Pancreas (tissue), 10 donors: ENCODE measurements around the gene SPDYA. TPM values are rescaled to one million over a fixed set of nuclear protein-coding genes. Genes with fewer than 3 reads are reported as not detected.
"Not testable (repeated sequence)": the region's sequence is repeated elsewhere in the genome, so short reads cannot be mapped to it uniquely, and the experiment has no call there.

ENCODE experiments used
- ATAC-seq, 4 donors: fragments of 200-7000 bp; cut with Tn5 transposase; one replicate each; pipeline versions ENCODE4 v1.8.0 to v1.9.1; 2020; ENCODE audit warnings: mild to moderate bottlenecking in 4 of 4, moderate library complexity in 4 of 4
- DNase-seq, 6 donors: peaks; one replicate each; pipeline ENCODE4 v3.0.0-alpha.2; 2020
- FAIRE-seq: peaks from 2 replicates; lab custom pipeline; 2012; peaks lifted over from hg19 to GRCh38; lab: Jason Lieb, UNC
- H3K27ac ChIP-seq, 4 donors: fragments of 200-600 bp; sonication (generic); 1 replicate in 3 of 4; 2 replicates in 1 of 4; pipeline versions ENCODE4 v1.5.0 to v1.8.0; 2020
- H3K27me3 ChIP-seq, 4 donors: fragments of 200-600 bp; one replicate each; pipeline ENCODE4 v1.8.0; 2021
- H3K36me3 ChIP-seq, 3 donors: fragments of 200-600 bp; sonication (generic) in 1 of 3; one replicate each; pipeline versions ENCODE4 v1.5.0 to v1.8.0; 2020 to 2021
- H3K4me1 ChIP-seq, 3 donors: fragments of 200-600 bp; one replicate each; pipeline ENCODE4 v1.8.0; 2021
- H3K4me3 ChIP-seq, 4 donors: fragments of 200-600 bp; sonication (generic) in 2 of 4; one replicate each; pipeline versions ENCODE4 v1.5.0 to v1.8.0; 2020 to 2021
- H3K9me3 ChIP-seq, 4 donors: fragments of 200-600 bp; one replicate each; pipeline ENCODE4 v1.8.0; 2021
- CTCF ChIP-seq, 4 donors: fragments of 200-600 bp; sonication (generic) in 3 of 4; IDR thresholded peaks; one replicate each; pipeline versions ENCODE4 v1.5.0 to v1.8.0; 2021; ENCODE audit warnings: antibody characterized with exemption in 4 of 4
- WGBS, 2 donors: extraction: QIAGEN DNeasy Blood & Tissue Kit; methylation state at CpG; one replicate each; pipeline ENCODE4 v1.1.7; 2013; 5-methylcytosine and 5-hydroxymethylcytosine counted together
- intact Hi-C, 3 donors: fragments of 100-400 bp; cut with DNase I; formaldehyde crosslinking; loops; one replicate each; pipeline versions ENCODE4 v1.11.1 to v1.14.2; 2022
- polyA plus RNA-seq, 2 donors: library from polyadenylated mRNA; stranded (reverse); fragments of 200-250 nt; gene quantifications; one replicate each; pipeline ENCODE4 v1.2.3, GENCODE V29; 2013
- total RNA-seq, 6 donors: library from RNA; stranded (reverse); fragmentation: NEBNext Ultra II Directional in 4 of 6; extraction: Animal tissue kit (Norgen Biotek cat#: 25700) in 4 of 6; gene quantifications; one replicate each; pipeline versions ENCODE4 v1.2.1 to v1.2.4, GENCODE V29; 2021 to 2023
- donor health status: healthy with polysubstance abuse.
- donor health status: DM: no; HTN: no; CAD: no; lungs with moderate emphysema.
- donor health status: DM: no; HTN: no; CAD: no.
- donor health status: control.
- donor health status: control.
- donor health status: Bipolar disorder and iron deficiency.
- donor health status: DM: yes; HTN: yes; CAD: no.
- donor health status: DM: no; HTN: no; CAD: no.
- donor health status: DM: no; HTN: no; CAD: no.
- donor health status: DM: yes; HTN: yes; CAD: no.

The SPDYA gene
- total and polyA plus RNA-seq, 8 donors, result 0.11 to 0.78 (median 0.48) TPM

GRCh38 chr2:28778392-28778791, 32.2 kb upstream of the SPDYA start:
- peaks cover 0 to 44% (median 8%) of the 10 kb centered on the region in 3 donors for H3K36me3 ChIP-seq
- intact Hi-C loops, result no loop called here
- WGBS, 2 donors, result 92 to 95% methylated on average over 5 of the region's 5 CpGs
- peaks cover 0 to 7% (median 3%) of the 10 kb centered on the region in 3 donors for H3K4me1 ChIP-seq
- no peak for ATAC-seq
- no peaks in the 10 kb centered on the region for H3K9me3 ChIP-seq
- H3K4me3 ChIP-seq, result no peak overlapping the region
- H3K27ac ChIP-seq, result no peak overlapping the region
- DNase-seq, result no peak
- H3K27me3 ChIP-seq, result no peaks in the 10 kb centered on the region
- FAIRE-seq, result no peak
- no peak for TF ChIP-seq CTCF (IDR thresholded peaks at IDR 0.05)

GRCh38 chr2:28779001-28779400, 31.6 kb upstream of the SPDYA start:
- FAIRE-seq (no peak), DNase-seq (no peak), ATAC-seq (no peak)
- intact Hi-C loops, result no loop called here
- peaks cover 0 to 2% (median 0%) of the 10 kb centered on the region in 3 donors for H3K4me1 ChIP-seq
- H3K36me3 ChIP-seq, result peaks cover 0 to 48% (median 12%) of the 10 kb centered on the region in 3 donors
- H3K9me3 ChIP-seq, result no peaks in the 10 kb centered on the region
- TF ChIP-seq CTCF (IDR thresholded peaks at IDR 0.05), result no peak
- no peaks in the 10 kb centered on the region for H3K27me3 ChIP-seq
- H3K4me3 ChIP-seq, result no peak overlapping the region
- no peak overlapping the region for H3K27ac ChIP-seq
- WGBS, 2 donors, result 94 to 96% methylated on average over 2 of the region's 2 CpGs

GRCh38 chr2:28780496-28780895, 30.1 kb upstream of the SPDYA start:
- Histone ChIP-seq H3K27me3 (no peaks in the 10 kb centered on the region), H3K36me3 (peaks cover 0 to 61% (median 12%) of the 10 kb centered on the region in 3 donors), H3K4me1 (no peaks in the 10 kb centered on the region), H3K4me3 (no peak overlapping the region), H3K9me3 (no peaks in the 10 kb centered on the region), H3K27ac (no peak overlapping the region)
- DNase-seq (no peak), ATAC-seq (no peak), FAIRE-seq (no peak)
- intact Hi-C loops, result no loop called here
- TF ChIP-seq CTCF (IDR thresholded peaks at IDR 0.05), result no peak
- 81 to 89% methylated on average over 2 of the region's 2 CpGs for WGBS, 2 donors

- no peaks in the 10 kb centered on the region for H3K9me3 ChIP-seq
- H3K27me3 ChIP-seq, result no peaks in the 10 kb centered on the region
- no peak for TF ChIP-seq CTCF (IDR thresholded peaks at IDR 0.05)
- FAIRE-seq (no peak), DNase-seq (no peak), ATAC-seq (no peak)
- H3K27ac ChIP-seq, result no peak overlapping the region
- H3K4me3 ChIP-seq, result no peak overlapping the region
- WGBS, 2 donors, result 56 to 66% methylated on average over 3 of the region's 3 CpGs
- intact Hi-C loops, result no loop called here
- peaks cover 0 to 67% (median 12%) of the 10 kb centered on the region in 3 donors for H3K36me3 ChIP-seq
- no peaks in the 10 kb centered on the region for H3K4me1 ChIP-seq
Observed at GRCh38 chr2:28782423-28782822, 28.2 kb upstream of the SPDYA start.

- intact Hi-C loops, H3K4me3 ChIP-seq, H3K4me1 ChIP-seq, H3K9me3 ChIP-seq, H3K27me3 ChIP-seq, H3K27ac ChIP-seq, FAIRE-seq, ATAC-seq, DNase-seq: not testable (repeated sequence)
- H3K36me3 ChIP-seq, result peaks cover 0 to 70% (median 12%) of the 10 kb centered on the region in 3 donors
- 89 to 97% methylated on average over 7 of the region's 7 CpGs for WGBS, 2 donors
Observed at GRCh38 chr2:28784570-28784969, 26.1 kb upstream of the SPDYA start.
